SK-N-SH (cell line): ENCODE measurements around the gene MX2. TPM values are rescaled to one million over a fixed set of nuclear protein-coding genes. Genes with fewer than 3 reads are reported as not detected.

ENCODE experiments used
- CTCF ChIA-PET: fragments of 300-600, 350-600 bp; formaldehyde crosslinking; extraction: SDS; loops from one replicate; lab custom pipeline; 2021; lab: Yijun Ruan, JAX
- POLR2A ChIA-PET: fragments of 350-600 bp; sonication (Branson Sonifier 250); formaldehyde crosslinking; extraction: SDS; loops from one replicate; lab custom pipeline; 2020; ENCODE audit warnings: antibody characterized with exemption, inconsistent platforms; lab: Yijun Ruan, JAX
- DNase-seq: peaks from one replicate; pipeline ENCODE4 v3.0.0; 2012
- H2AFZ ChIP-seq: fragments of 200-600 bp; sonication (generic); 2 replicates; pipeline ENCODE4 v1.8.1; 2016; ENCODE audit warnings: antibody characterized with exemption, mild to moderate bottlenecking, low read depth
- H3F3A ChIP-seq: fragments of 200-600 bp; sonication (generic); replicated peaks from 2 replicates; pipeline ENCODE3; 2016; ENCODE audit warnings: antibody characterized with exemption, mild to moderate bottlenecking; ENCODE audit not compliant: insufficient read depth
- H3K27ac ChIP-seq, 2 experiments: fragments of 200-500 bp in 1 of 2; fragments of 200-600 bp in 1 of 2; sonication (Bioruptor generic) in 1 of 2; sonication (generic), shearing (Covaris generic) in 1 of 2; 2 replicates each; pipeline versions ENCODE4 v1.5.1 to v1.6.1; 2014 to 2016; ENCODE audit warnings: low read depth in 2 of 2, inconsistent platforms in 1 of 2, low read length in 1 of 2, mild to moderate bottlenecking in 1 of 2, mixed read lengths in 1 of 2
- H3K27me3 ChIP-seq: fragments of 200-600 bp; sonication (generic), shearing (Covaris generic); 2 replicates; pipeline ENCODE4 v1.6.1; 2016; ENCODE audit warnings: mixed run types; ENCODE audit not compliant: insufficient read depth
- H3K36me3 ChIP-seq, 2 experiments: fragments of 200-500 bp in 1 of 2; fragments of 200-600 bp in 1 of 2; sonication (Bioruptor generic) in 1 of 2; sonication (generic) in 1 of 2; replicated peaks in 1 of 2; 2 replicates each; pipeline versions ENCODE3 to v1.5.1; 2014 to 2016; ENCODE audit warnings: low read length in 1 of 2, mild to moderate bottlenecking in 1 of 2; ENCODE audit not compliant: insufficient read depth in 2 of 2, control insufficient read depth in 1 of 2
- H3K4me1 ChIP-seq, 2 experiments: fragments of 200-500 bp in 1 of 2; fragments of 200-600 bp in 1 of 2; sonication (Bioruptor generic) in 1 of 2; sonication (generic), shearing (Covaris generic) in 1 of 2; 2 replicates each; pipeline versions ENCODE4 v1.5.1 to v1.6.1; 2014 to 2016; ENCODE audit warnings: low read depth in 1 of 2, low read length in 1 of 2, mixed run types in 1 of 2; ENCODE audit not compliant: insufficient read depth in 2 of 2, control insufficient read depth in 1 of 2
- H3K4me2 ChIP-seq: fragments of 200-600 bp; sonication (generic), shearing (Covaris generic); 2 replicates; pipeline ENCODE4 v1.6.1; 2017; ENCODE audit warnings: mixed run types
- H3K4me3 ChIP-seq, 2 experiments: fragments of 200-500 bp in 1 of 2; fragments of 200-600 bp in 1 of 2; sonication (Bioruptor generic) in 1 of 2; sonication (generic), shearing (Covaris generic) in 1 of 2; 2 replicates each; pipeline versions ENCODE4 v1.5.1 to v1.8.1; 2014 to 2016; ENCODE audit warnings: low read depth in 2 of 2, inconsistent platforms in 1 of 2, low read length in 1 of 2, mild to moderate bottlenecking in 1 of 2, mixed read lengths in 1 of 2, moderate library complexity in 1 of 2
- H3K79me2 ChIP-seq: fragments of 200-600 bp; sonication (generic); 2 replicates; pipeline ENCODE4 v1.8.1; 2017; ENCODE audit warnings: mild to moderate bottlenecking; ENCODE audit not compliant: insufficient read depth
- H3K9ac ChIP-seq: fragments of 200-600 bp; sonication (generic); 2 replicates; pipeline ENCODE4 v1.6.1; 2017; ENCODE audit warnings: mixed run types
- H3K9me2 ChIP-seq: fragments of 200-600 bp; sonication (generic); 2 replicates; pipeline ENCODE4 v1.6.1; 2017; ENCODE audit warnings: mixed run types
- H3K9me3 ChIP-seq: fragments of 200-600 bp; sonication (generic); 2 replicates; pipeline ENCODE4 v1.6.1; 2017; ENCODE audit warnings: mixed run types, mild to moderate bottlenecking, moderate library complexity
- H4K20me1 ChIP-seq: fragments of 200-600 bp; sonication (generic); 2 replicates; pipeline ENCODE4 v1.6.1; 2017; ENCODE audit warnings: mild to moderate bottlenecking, mixed run types; ENCODE audit not compliant: insufficient read depth
- CHD2 ChIP-seq: fragments of 150-350 bp; IDR thresholded peaks from 2 replicates; pipeline ENCODE4 v1.6.1; 2018; ENCODE audit warnings: low read length; ENCODE audit not compliant: partially characterized antibody
- ELF1 ChIP-seq: IDR thresholded peaks from 2 replicates; pipeline ENCODE4 v1.4.0; 2012
- EP300 ChIP-seq, 2 experiments: IDR thresholded peaks; 2 replicates each; pipeline versions ENCODE4 v1.4.0 to v1.6.1; 2012; ENCODE audit warnings: borderline replicate concordance in 1 of 2, low read depth in 1 of 2, low read length in 1 of 2
- EZH2phosphoT487 ChIP-seq: fragments of 200-600 bp; sonication (generic); IDR thresholded peaks from 2 replicates; pipeline ENCODE4 v1.6.1; 2017; ENCODE audit warnings: low read depth, mixed run types, mild to moderate bottlenecking, antibody characterized with exemption, moderate library complexity, borderline replicate concordance
- FOSL2 ChIP-seq: IDR thresholded peaks from 2 replicates; pipeline ENCODE4 v1.4.0; 2012; ENCODE audit warnings: low read depth, mild to moderate bottlenecking, moderate library complexity, borderline replicate concordance
- GABPA ChIP-seq: IDR thresholded peaks from 2 replicates; pipeline ENCODE4 v1.4.0; 2012; ENCODE audit warnings: low read depth, mild to moderate bottlenecking
- JUND ChIP-seq: IDR thresholded peaks from 2 replicates; pipeline ENCODE4 v1.4.0; 2012
- MEF2A ChIP-seq: IDR thresholded peaks from 2 replicates; pipeline ENCODE4 v1.4.0; 2012; ENCODE audit warnings: low read depth, borderline replicate concordance
- MXI1 ChIP-seq: IDR thresholded peaks from 2 replicates; pipeline ENCODE4 v1.6.1; 2012; ENCODE audit warnings: mild to moderate bottlenecking, low read depth, low read length, improper control_type of control experiment
- RAD21 ChIP-seq: IDR thresholded peaks from 2 replicates; pipeline ENCODE4 v1.6.1; 2012; ENCODE audit warnings: mild to moderate bottlenecking, low read length
- RCOR1 ChIP-seq: fragments of 150-350 bp; IDR thresholded peaks from 2 replicates; pipeline ENCODE4 v1.6.1; 2017; ENCODE audit warnings: antibody characterized with exemption, low read length
- RFX5 ChIP-seq: IDR thresholded peaks from 2 replicates; pipeline ENCODE4 v1.6.1; 2012; ENCODE audit warnings: mild to moderate bottlenecking, improper control_type of control experiment, low read length
- RXRA ChIP-seq: IDR thresholded peaks from 2 replicates; pipeline ENCODE4 v1.4.0; 2012; ENCODE audit warnings: low read depth, mild to moderate bottlenecking, borderline replicate concordance
- SIN3A ChIP-seq: IDR thresholded peaks from 2 replicates; pipeline ENCODE4 v1.6.1; 2012; ENCODE audit warnings: low read depth, mild to moderate bottlenecking, low read length, moderate library complexity, borderline replicate concordance
- TAF1 ChIP-seq: IDR thresholded peaks from 2 replicates; pipeline ENCODE4 v1.6.1; 2012; ENCODE audit warnings: low read depth, mild to moderate bottlenecking, low read length, moderate library complexity, borderline replicate concordance
- TCF12 ChIP-seq: IDR thresholded peaks from 2 replicates; pipeline ENCODE4 v1.4.0; 2012
- WGBS: methylation state at CpG from one replicate; pipeline ENCODE4 v1.1.6; 2017; ENCODE audit warnings: low lambda C conversion rate; 5-methylcytosine and 5-hydroxymethylcytosine counted together
- polyA plus RNA-seq, 3 experiments: library from polyadenylated mRNA; depleted of rRNA; stranded (reverse); fragments of >200 nt; gene quantifications; 2 replicates each; pipeline ENCODE4 v1.2.3, GENCODE V29; 2012
- TF ChIP-seq, protein P1 (sequence below): IDR thresholded peaks from 2 replicates; pipeline ENCODE4 v1.4.0; 2012; ENCODE audit warnings: low read depth
- TF ChIP-seq, protein P2 (sequence below): fragments of 150-350 bp; IDR thresholded peaks from 2 replicates; pipeline ENCODE4 v1.6.1; 2016; ENCODE audit warnings: mild to moderate bottlenecking, low read depth, low read length
- TF ChIP-seq, protein P3 (sequence below): IDR thresholded peaks from 2 replicates; pipeline ENCODE4 v1.6.1; 2012; ENCODE audit warnings: mild to moderate bottlenecking, low read depth, low read length, moderate library complexity
- TF ChIP-seq, protein P4 (sequence below): IDR thresholded peaks from 2 replicates; pipeline ENCODE4; 2012

The MX2 gene
- polyA plus RNA-seq, 1 of the 3 experiments (the other 2 are of a cell fraction), result 0.08 TPM

DNA sequence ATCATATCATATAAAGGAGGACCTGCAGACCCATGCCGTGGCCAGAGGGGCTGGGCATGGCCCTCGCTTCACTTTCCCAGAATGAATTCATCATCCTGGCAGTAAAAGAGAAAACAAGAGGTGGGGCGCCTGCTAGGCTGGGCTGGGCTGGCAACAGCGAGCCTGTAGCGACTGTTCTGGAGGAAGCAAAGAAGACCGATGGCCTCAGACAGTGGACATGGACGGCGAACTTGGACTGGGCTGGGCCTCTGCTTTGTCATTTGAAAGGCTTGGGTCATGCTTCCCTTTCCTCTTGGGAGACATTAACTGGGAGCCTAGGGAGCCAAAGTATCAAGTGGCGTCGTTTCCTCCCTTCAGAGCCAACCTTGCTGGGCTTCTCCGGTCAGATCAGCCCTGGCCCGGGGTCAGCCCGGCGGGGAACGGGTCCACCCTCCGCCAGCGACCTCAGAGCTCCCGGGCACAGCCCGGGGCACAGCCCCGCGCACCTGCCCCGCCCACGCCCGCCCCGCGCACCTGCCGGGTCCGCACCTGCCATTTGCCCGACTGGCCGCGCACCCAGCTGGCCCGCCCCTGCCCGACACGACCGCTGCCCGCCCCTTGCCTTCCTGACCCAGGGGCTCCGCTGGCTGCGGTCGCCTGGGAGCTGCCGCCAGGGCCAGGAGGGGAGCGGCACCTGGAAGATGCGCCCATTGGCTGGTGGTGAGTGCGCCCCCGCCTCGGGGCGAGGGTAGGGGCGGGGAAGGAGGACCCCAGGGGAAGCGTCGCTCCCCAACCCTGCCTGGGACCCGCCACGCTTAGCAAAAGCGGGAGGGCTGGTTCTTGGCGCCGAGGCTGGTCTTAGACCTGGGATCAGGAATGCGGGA is 45.4 kb upstream of the MX2 start, which contains the start of gene FAM3B:
TSS of gene FAM3B (plus strand) at position 602 of the 863 bp plus-strand sequence. CDS start at position 681, 79 bp downstream.
- H3K9me3 ChIP-seq, result no peaks in the 10 kb centered on the region
- no peaks in the 10 kb centered on the region for H3K36me3 ChIP-seq
- no peak within 1 kb of the TSS for H3K9ac ChIP-seq
- no peaks in the 10 kb centered on the region for H3K79me2 ChIP-seq
- no peaks in the 10 kb centered on the region for H3K9me2 ChIP-seq
- TF ChIP-seq RAD21, result no peak
- TF ChIP-seq, protein P1, sequence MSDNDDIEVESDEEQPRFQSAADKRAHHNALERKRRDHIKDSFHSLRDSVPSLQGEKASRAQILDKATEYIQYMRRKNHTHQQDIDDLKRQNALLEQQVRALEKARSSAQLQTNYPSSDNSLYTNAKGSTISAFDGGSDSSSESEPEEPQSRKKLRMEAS, result no peak
- no peak for TF ChIP-seq TAF1
- TF ChIP-seq, protein P2, sequence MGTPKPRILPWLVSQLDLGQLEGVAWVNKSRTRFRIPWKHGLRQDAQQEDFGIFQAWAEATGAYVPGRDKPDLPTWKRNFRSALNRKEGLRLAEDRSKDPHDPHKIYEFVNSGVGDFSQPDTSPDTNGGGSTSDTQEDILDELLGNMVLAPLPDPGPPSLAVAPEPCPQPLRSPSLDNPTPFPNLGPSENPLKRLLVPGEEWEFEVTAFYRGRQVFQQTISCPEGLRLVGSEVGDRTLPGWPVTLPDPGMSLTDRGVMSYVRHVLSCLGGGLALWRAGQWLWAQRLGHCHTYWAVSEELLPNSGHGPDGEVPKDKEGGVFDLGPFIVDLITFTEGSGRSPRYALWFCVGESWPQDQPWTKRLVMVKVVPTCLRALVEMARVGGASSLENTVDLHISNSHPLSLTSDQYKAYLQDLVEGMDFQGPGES, result no peak
- no peak for TF ChIP-seq RCOR1
- no peak for TF ChIP-seq RXRA
- TF ChIP-seq EZH2phosphoT487, result no peak
- TF ChIP-seq, protein P3, sequence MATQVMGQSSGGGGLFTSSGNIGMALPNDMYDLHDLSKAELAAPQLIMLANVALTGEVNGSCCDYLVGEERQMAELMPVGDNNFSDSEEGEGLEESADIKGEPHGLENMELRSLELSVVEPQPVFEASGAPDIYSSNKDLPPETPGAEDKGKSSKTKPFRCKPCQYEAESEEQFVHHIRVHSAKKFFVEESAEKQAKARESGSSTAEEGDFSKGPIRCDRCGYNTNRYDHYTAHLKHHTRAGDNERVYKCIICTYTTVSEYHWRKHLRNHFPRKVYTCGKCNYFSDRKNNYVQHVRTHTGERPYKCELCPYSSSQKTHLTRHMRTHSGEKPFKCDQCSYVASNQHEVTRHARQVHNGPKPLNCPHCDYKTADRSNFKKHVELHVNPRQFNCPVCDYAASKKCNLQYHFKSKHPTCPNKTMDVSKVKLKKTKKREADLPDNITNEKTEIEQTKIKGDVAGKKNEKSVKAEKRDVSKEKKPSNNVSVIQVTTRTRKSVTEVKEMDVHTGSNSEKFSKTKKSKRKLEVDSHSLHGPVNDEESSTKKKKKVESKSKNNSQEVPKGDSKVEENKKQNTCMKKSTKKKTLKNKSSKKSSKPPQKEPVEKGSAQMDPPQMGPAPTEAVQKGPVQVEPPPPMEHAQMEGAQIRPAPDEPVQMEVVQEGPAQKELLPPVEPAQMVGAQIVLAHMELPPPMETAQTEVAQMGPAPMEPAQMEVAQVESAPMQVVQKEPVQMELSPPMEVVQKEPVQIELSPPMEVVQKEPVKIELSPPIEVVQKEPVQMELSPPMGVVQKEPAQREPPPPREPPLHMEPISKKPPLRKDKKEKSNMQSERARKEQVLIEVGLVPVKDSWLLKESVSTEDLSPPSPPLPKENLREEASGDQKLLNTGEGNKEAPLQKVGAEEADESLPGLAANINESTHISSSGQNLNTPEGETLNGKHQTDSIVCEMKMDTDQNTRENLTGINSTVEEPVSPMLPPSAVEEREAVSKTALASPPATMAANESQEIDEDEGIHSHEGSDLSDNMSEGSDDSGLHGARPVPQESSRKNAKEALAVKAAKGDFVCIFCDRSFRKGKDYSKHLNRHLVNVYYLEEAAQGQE, result no peak
- no peak for TF ChIP-seq CHD2
- no peak for TF ChIP-seq ELF1
- no peak for TF ChIP-seq EP300 (IDR thresholded peaks at IDR 0.05; ENCODE audit: borderline replicate concordance in 1 of 2, low read depth in 1 of 2, low read length in 1 of 2)
- CTCF ChIA-PET, result no interaction called here
- DNase-seq, result peak; percentile 19
- H3K27me3 ChIP-seq, result peaks cover 12% of the 10 kb centered on the region; the same call in 1 of the 2 replicates
- no peak within 1 kb of the TSS for H3K4me3 ChIP-seq
- H3K4me2 ChIP-seq, result no peak within 1 kb of the TSS
- H3K4me1 ChIP-seq, result no peaks in the 10 kb centered on the region
- H4K20me1 ChIP-seq, result no peaks in the 10 kb centered on the region
- H3F3A ChIP-seq, result no peaks in the 10 kb centered on the region
- POLR2A ChIA-PET, result no interaction called here
- no peak within 1 kb of the TSS for H3K27ac ChIP-seq
- no peak within 1 kb of the TSS for H2AFZ ChIP-seq
- 33% methylated on average over 19 of the region's 55 CpGs for WGBS

DNA sequence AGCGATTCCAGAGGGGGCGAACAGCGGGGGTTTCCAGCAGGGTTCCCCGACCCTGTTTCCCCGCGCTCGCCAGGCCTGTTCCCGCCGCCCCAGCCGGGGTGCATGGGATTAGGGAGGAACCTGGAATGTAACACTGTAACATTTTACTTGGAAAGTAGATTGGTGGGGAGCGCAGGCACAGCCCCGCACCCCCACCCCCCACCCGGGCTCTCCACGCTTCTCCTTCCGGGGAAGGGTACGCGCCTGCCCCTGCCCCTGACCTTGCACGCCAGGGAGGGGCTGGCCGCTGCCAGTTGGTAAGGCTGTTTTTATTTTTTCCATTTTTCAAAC is 44.8 kb upstream of the MX2 start:
- POLR2A ChIA-PET, result no interaction called here
- Histone ChIP-seq H4K20me1 (no peaks in the 10 kb centered on the region), H3K4me2 (no peak overlapping the region), H3K9me3 (no peaks in the 10 kb centered on the region), H3K79me2 (no peaks in the 10 kb centered on the region), H3F3A (no peaks in the 10 kb centered on the region), H3K9me2 (no peaks in the 10 kb centered on the region), H3K36me3 (no peaks in the 10 kb centered on the region), H2AFZ (no peak overlapping the region), H3K4me1 (no peaks in the 10 kb centered on the region), H3K27me3 (peaks cover 12% of the 10 kb centered on the region; the same call in 1 of the 2 replicates), H3K9ac (no peak overlapping the region), H3K4me3 (no peak overlapping the region), H3K27ac (no peak overlapping the region)
- DNase-seq, result no peak
- CTCF ChIA-PET, result no interaction called here
- WGBS, result 22% methylated on average over 17 of the region's 19 CpGs
- TF ChIP-seq SIN3A (no peak), MXI1 (no peak), MEF2A (no peak), RXRA (no peak), ELF1 (no peak), JUND (no peak), RFX5 (no peak), EZH2phosphoT487 (no peak), RAD21 (no peak), FOSL2 (no peak), TCF12 (no peak), EP300 (IDR thresholded peaks at IDR 0.05; ENCODE audit: borderline replicate concordance in 1 of 2, low read depth in 1 of 2, low read length in 1 of 2) (no peak), GABPA (no peak)
- TF ChIP-seq, protein P2, result no peak
- TF ChIP-seq, protein P4, sequence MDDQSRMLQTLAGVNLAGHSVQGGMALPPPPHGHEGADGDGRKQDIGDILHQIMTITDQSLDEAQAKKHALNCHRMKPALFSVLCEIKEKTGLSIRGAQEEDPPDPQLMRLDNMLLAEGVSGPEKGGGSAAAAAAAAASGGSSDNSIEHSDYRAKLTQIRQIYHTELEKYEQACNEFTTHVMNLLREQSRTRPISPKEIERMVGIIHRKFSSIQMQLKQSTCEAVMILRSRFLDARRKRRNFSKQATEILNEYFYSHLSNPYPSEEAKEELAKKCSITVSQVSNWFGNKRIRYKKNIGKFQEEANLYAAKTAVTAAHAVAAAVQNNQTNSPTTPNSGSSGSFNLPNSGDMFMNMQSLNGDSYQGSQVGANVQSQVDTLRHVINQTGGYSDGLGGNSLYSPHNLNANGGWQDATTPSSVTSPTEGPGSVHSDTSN, result no peak
